Gastrocnemius medialis (tissue), 4 donors: ENCODE results near the gene SAMD4B.

Experiments used
- CTCF ChIP-seq, 5 experiments: fragments of 450-650 bp in 3 of 5; fragments of 200-600 bp in 2 of 5; sonication (generic) in 2 of 5; IDR thresholded peaks in 4 of 5; conservative IDR thresholded peaks in 1 of 5; 1 replicate in 4 of 5; 2 replicates in 1 of 5; pipeline ENCODE4 v1.5.1; 2016 to 2019; ENCODE audit warnings: antibody characterized with exemption in 5 of 5, mild to moderate bottlenecking in 3 of 5, moderate library complexity in 3 of 5
- POLR2A ChIP-seq, 2 donors: fragments of 450-650 bp; IDR thresholded peaks; one replicate each; pipeline ENCODE4 v1.6.1; 2017; ENCODE audit warnings: antibody characterized with exemption in 2 of 2, mild to moderate bottlenecking in 2 of 2, moderate library complexity in 2 of 2

GRCh38 chr19:39397360-39398296 lies 55.4 kb downstream of the SAMD4B start:
- peak; percentile 97 to 100 (median 99) for TF ChIP-seq CTCF (IDR thresholded peaks at IDR 0.05 in 4 of 5, conservative IDR thresholded peaks at IDR 0.05 in 1 of 5)
- TF ChIP-seq POLR2A (IDR thresholded peaks at IDR 0.05), result peak in 1 of 2 donors; percentile 13
